Measurements from ENCODE around the gene DTX4. TPM values are rescaled to one million over a fixed set of nuclear protein-coding genes. Genes with fewer than 3 reads are reported as not detected.
A peak's percentile ranks its signal among the peaks of the same experiment; 100 is the strongest.

DTX4 gene
- total RNA-seq, 1 experiment from 2014 or later: 56.7 TPM

DNA sequence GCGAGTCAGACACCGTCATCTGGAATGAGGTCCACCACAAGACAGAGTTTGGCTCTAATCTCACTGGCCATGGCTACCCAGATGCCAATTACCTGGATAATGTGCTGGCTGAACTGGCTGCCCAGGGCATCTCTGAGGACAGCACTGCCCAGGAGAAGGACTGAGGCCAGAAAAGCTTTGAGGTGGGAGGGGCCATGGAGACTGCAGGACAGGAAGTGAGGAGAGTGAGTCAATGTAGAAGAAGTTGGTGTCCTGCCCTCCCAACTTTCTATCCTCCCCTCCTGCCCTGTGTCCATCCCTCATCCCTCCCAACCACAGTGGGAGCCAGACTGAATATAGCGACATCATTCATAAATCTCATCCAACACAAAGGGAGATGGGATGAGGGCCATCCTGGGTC, 32.8 kb downstream of the DTX4 start:
- Mint-ChIP-seq H3K27ac (ENCODE audit: unreplicated experiment) (no peak overlapping the region), H3K36me3 (ENCODE audit: insufficient read depth, unreplicated experiment) (peaks cover 31% of the 10 kb centered on the region), H3K27me3 (ENCODE audit: unreplicated experiment) (no peaks in the 10 kb centered on the region), H3K4me3 (ENCODE audit: low read depth, unreplicated experiment) (no peak overlapping the region), H3K4me1 (ENCODE audit: low read depth, unreplicated experiment) (peaks cover 6% of the 10 kb centered on the region), H3K9me3 (ENCODE audit: low read depth, unreplicated experiment) (no peaks in the 10 kb centered on the region)
- CTCF ChIA-PET: interaction anchor here (1.5 to 2.3 kb wide), 2 partner anchors 18 to 33 kb away, joined by 6 to 24 read pairs; partner anchors contain the start of gene DTX4
- TF ChIP-seq, protein P1, sequence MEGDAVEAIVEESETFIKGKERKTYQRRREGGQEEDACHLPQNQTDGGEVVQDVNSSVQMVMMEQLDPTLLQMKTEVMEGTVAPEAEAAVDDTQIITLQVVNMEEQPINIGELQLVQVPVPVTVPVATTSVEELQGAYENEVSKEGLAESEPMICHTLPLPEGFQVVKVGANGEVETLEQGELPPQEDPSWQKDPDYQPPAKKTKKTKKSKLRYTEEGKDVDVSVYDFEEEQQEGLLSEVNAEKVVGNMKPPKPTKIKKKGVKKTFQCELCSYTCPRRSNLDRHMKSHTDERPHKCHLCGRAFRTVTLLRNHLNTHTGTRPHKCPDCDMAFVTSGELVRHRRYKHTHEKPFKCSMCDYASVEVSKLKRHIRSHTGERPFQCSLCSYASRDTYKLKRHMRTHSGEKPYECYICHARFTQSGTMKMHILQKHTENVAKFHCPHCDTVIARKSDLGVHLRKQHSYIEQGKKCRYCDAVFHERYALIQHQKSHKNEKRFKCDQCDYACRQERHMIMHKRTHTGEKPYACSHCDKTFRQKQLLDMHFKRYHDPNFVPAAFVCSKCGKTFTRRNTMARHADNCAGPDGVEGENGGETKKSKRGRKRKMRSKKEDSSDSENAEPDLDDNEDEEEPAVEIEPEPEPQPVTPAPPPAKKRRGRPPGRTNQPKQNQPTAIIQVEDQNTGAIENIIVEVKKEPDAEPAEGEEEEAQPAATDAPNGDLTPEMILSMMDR (IDR thresholded peaks at IDR 0.05; ENCODE audit: unreplicated experiment): no peak
- intact Hi-C loops (cut with micrococcal nuclease; ENCODE audit: unreplicated experiment): loop anchor here (5.0 kb wide), 1 partner anchor 78 kb away; no protein-coding TSS in a partner anchor
- DNase-seq: no peak
- BruUV-seq (replicated peaks): no TSS peak

DNA sequence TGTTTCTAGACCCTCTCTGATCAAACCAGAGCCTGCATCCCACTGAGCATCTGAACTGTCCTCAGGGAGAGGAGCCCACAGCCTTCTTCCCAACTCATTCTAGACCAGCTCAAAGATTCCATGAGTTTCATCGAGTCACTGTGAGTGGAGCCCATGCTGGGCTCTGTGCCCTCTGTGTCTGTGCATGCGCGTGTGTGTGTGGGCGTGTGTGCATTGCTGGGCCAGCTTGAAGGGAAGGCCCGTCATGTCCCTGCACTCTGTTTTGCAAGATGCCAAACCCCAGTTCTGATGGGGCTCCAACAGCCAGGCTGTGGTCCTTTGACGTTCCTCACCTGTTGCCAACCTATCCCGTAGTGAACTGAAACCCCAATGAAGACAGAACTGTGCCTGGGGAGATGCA, 33.7 kb downstream of the DTX4 start:
- Mint-ChIP-seq H3K9me3 (ENCODE audit: low read depth, unreplicated experiment) (no peaks in the 10 kb centered on the region), H3K36me3 (ENCODE audit: insufficient read depth, unreplicated experiment) (peaks cover 33% of the 10 kb centered on the region), H3K4me1 (ENCODE audit: low read depth, unreplicated experiment) (peaks cover 6% of the 10 kb centered on the region), H3K27me3 (ENCODE audit: unreplicated experiment) (no peaks in the 10 kb centered on the region), H3K27ac (ENCODE audit: unreplicated experiment) (no peak overlapping the region), H3K4me3 (ENCODE audit: low read depth, unreplicated experiment) (no peak overlapping the region)
- intact Hi-C loops (cut with micrococcal nuclease; ENCODE audit: unreplicated experiment): loop anchor here (2.0 to 5.0 kb wide), 2 partner anchors 77 to 225 kb away; no protein-coding TSS in a partner anchor
- TF ChIP-seq, protein P1 (IDR thresholded peaks at IDR 0.05; ENCODE audit: unreplicated experiment): no peak
- no peak for DNase-seq
- no TSS peak for BruUV-seq (replicated peaks)
- CTCF ChIA-PET: interaction anchor here (0.6 to 2.3 kb wide), 5 partner anchors 19 to 128 kb away, joined by 3 to 24 read pairs (median 4); partner anchors contain the start of gene DTX4

DNA sequence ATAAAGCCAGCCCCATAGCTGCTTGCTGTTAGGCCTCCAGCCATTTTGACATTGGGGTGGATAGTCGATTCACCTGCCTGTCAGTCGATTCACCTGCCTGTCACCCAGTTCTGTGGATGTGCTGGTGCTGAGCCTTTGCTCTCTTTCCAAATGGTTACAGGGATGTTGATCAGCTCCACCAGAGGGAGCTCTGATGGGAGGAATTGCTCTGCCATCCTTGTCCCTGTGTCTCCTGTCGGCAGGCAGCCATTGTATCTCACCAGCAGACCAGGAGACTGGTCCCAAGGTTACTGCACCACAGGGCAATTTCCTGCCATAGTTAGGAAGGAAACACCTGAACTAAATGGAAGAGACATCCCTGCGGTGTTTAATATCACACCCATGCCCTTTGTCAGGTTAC, 34.7 kb downstream of the DTX4 start:
- no TSS peak for BruUV-seq (replicated peaks)
- H3K27me3 Mint-ChIP-seq (ENCODE audit: unreplicated experiment): no peaks in the 10 kb centered on the region
- peaks cover 6% of the 10 kb centered on the region for H3K4me1 Mint-ChIP-seq (ENCODE audit: low read depth, unreplicated experiment)
- DNase-seq: peak; percentile 50
- H3K4me3 Mint-ChIP-seq (ENCODE audit: low read depth, unreplicated experiment): no peak overlapping the region
- H3K27ac Mint-ChIP-seq (ENCODE audit: unreplicated experiment): peak overlapping the region; percentile 58
- CTCF ChIA-PET: interaction anchor here (0.8 to 2.3 kb wide), 5 partner anchors 17 to 49 kb away, joined by 3 to 24 read pairs (median 4); partner anchors contain the start of gene DTX4
- TF ChIP-seq, protein P1 (IDR thresholded peaks at IDR 0.05; ENCODE audit: unreplicated experiment): peak; percentile 46
- H3K36me3 Mint-ChIP-seq (ENCODE audit: insufficient read depth, unreplicated experiment): peaks cover 31% of the 10 kb centered on the region
- intact Hi-C loops (cut with micrococcal nuclease; ENCODE audit: unreplicated experiment): loop anchor here (2.0 to 5.0 kb wide), 2 partner anchors 76 to 224 kb away; no protein-coding TSS in a partner anchor
- H3K9me3 Mint-ChIP-seq (ENCODE audit: low read depth, unreplicated experiment): no peaks in the 10 kb centered on the region

DNA sequence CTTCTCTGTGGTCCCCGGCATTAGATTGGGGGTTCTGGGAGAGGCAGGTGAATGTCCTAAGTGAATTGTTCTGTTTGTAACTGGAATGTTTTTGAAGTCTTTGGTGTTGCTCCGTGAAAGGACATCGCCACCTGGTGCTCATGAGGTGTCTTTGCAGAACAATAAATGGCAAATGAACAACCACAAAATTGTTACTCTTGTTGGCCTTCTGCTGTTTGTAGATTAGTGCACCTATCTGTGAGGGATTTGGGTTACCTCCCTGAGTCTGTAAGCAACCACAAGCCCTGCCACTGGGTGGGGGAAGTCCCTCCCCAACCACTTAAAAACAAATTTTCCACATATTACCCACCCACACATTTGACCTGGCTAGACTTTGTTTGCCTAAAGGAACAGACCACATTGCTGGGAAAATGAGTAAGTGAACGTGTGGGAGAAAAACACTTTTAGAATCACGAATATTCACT, 36.1 kb downstream of the DTX4 start:
- H3K4me1 Mint-ChIP-seq (ENCODE audit: low read depth, unreplicated experiment): peaks cover 6% of the 10 kb centered on the region
- H3K4me3 Mint-ChIP-seq (ENCODE audit: low read depth, unreplicated experiment): no peak overlapping the region
- peak overlapping the region; percentile 58 for H3K27ac Mint-ChIP-seq (ENCODE audit: unreplicated experiment)
- peak; percentile 34 for DNase-seq
- CTCF ChIA-PET: interaction anchor here (1.7 kb wide), 1 partner anchor 36 kb away, joined by 16 read pairs; the partner anchor contains the start of gene DTX4
- intact Hi-C loops (cut with micrococcal nuclease; ENCODE audit: unreplicated experiment): loop anchor here (1.0 to 5.0 kb wide), 3 partner anchors 37 to 223 kb away; no protein-coding TSS in a partner anchor
- peaks cover 31% of the 10 kb centered on the region for H3K36me3 Mint-ChIP-seq (ENCODE audit: insufficient read depth, unreplicated experiment)
- H3K9me3 Mint-ChIP-seq (ENCODE audit: low read depth, unreplicated experiment): no peaks in the 10 kb centered on the region
- TF ChIP-seq, protein P1 (IDR thresholded peaks at IDR 0.05; ENCODE audit: unreplicated experiment): peak; percentile 76
- no TSS peak for BruUV-seq (replicated peaks)
- no peaks in the 10 kb centered on the region for H3K27me3 Mint-ChIP-seq (ENCODE audit: unreplicated experiment)

Measured in Calu3 (cell line).